GM18505 (cell line): ENCODE measurements around the gene NEK4.

Experiments
- ATAC-seq: cut with Tn5 transposase; IDR thresholded peaks from one replicate; pipeline ENCODE4 v1.9.1; 2021; ENCODE audit not compliant: unreplicated experiment
- POLR2A ChIP-seq: IDR thresholded peaks from 4 replicates; pipeline ENCODE4 v1.6.1; 2011; ENCODE audit warnings: borderline replicate concordance; ENCODE audit not compliant: insufficient read depth, insufficient read length; ENCODE audit errors: extremely low read depth

NEK4 gene

GRCh38 chr3:52789746-52790040 is 19.0 kb upstream of the NEK4 start:
- no peak for ATAC-seq

GRCh38 chr3:52788890-52789745 is 18.4 kb upstream of the NEK4 start:
- no peak for ATAC-seq
- TF ChIP-seq POLR2A = no peak

More at GRCh38 chr3:52789746-52790040, 19.0 kb upstream of the NEK4 start:
- TF ChIP-seq POLR2A = no peak

GRCh38 chr3:52787672-52788625 is 17.2 kb upstream of the NEK4 start:
- no peak for ATAC-seq
- TF ChIP-seq POLR2A = no peak

- no peak for TF ChIP-seq POLR2A
- no peak for ATAC-seq
Observed at GRCh38 chr3:52787246-52787645, 16.5 kb upstream of the NEK4 start.

- ATAC-seq = no peak
- no peak for TF ChIP-seq POLR2A
Observed at GRCh38 chr3:52786330-52787215, 15.8 kb upstream of the NEK4 start.

GRCh38 chr3:52784931-52785590 is 14.3 kb upstream of the NEK4 start:
- ATAC-seq = no peak

GRCh38 chr3:52784021-52784621 is 13.4 kb upstream of the NEK4 start:
- TF ChIP-seq POLR2A = no peak
- ATAC-seq = no peak

More at GRCh38 chr3:52784931-52785590, 14.3 kb upstream of the NEK4 start:
- TF ChIP-seq POLR2A = no peak

- TF ChIP-seq POLR2A = no peak
- ATAC-seq = no peak
Observed at GRCh38 chr3:52783211-52783555, 12.4 kb upstream of the NEK4 start.

- TF ChIP-seq POLR2A = no peak
- no peak for ATAC-seq
Observed at GRCh38 chr3:52782412-52783210, 11.9 kb upstream of the NEK4 start.

- ATAC-seq = no peak
Observed at GRCh38 chr3:52781741-52782140, 11.0 kb upstream of the NEK4 start.

GRCh38 chr3:52779837-52780585 is 9.3 kb upstream of the NEK4 start:
- ATAC-seq = no peak
- TF ChIP-seq POLR2A = no peak

More at GRCh38 chr3:52781741-52782140, 11.0 kb upstream of the NEK4 start:
- no peak for TF ChIP-seq POLR2A
